ENCODE results near the gene DTHD1.

DTHD1 gene

DNA sequence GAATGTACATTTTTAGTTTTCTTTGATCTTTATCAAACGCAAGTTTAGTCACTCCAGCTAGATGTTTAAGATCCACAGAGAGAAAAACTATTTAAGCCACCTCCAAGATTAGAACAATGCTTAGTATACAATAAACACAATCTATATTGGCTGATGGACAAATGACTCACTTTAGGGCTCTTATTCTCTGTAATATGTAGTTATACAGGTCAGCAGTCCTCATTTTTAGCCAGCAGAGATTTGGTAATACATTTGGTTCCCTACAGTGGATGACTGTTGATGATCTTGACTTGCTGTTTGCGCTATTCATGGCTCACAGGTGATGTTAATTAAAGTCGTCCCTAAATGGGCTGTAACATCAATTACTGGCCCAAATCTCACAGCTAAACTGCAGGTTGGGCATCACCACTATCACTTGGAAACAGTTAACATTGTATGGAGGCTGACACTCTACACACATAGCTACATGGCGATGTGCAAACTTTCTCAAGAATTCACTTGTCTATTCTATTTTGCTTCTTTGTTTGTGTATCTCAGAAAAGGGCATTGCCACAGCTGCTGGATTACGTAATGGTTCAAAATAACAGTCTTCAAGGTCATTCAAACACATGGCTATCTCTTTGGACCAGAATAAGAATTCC, 11.8 kb upstream of the DTHD1 start:
- DNase-seq = no peak

DNA sequence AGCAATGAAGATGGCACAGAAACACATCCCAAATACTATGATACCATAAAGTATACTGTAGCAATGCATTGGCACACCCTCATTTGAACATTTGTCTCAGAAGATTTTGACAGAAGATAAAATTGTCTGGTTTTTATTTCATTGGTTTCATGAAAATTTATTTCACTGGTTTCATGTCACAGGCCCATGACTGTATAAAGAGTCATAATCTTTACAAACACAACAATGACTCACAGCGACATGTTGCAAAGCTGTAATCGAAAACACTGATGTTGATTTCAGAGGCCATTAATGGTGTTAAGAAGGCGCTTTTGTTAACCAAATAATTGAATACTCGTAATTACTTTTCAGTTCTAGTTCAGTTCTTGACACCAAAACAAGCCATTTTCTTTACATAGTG, 8.1 kb upstream of the DTHD1 start:
- DNase-seq = peak in 1 of 2 donors; percentile 17

DNA sequence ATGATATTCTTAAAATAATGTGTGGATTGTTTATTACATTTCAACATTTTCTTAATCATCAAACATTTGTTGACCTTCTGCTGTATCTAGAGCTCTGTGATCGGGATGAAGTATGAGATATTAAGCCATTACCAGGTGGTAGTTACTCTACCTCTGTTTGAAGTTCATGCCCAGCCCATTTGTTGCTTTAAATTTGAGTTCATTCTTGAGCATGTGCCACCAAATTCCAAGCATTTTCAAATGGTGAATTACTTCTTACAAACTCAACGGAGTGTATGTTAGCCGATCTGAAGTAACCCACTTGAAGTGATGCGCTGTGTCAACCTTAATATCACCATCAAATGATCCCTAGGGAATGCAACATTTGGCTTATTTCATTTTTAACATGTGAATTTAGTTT, 7.3 kb upstream of the DTHD1 start:
- no peak for DNase-seq

DNA sequence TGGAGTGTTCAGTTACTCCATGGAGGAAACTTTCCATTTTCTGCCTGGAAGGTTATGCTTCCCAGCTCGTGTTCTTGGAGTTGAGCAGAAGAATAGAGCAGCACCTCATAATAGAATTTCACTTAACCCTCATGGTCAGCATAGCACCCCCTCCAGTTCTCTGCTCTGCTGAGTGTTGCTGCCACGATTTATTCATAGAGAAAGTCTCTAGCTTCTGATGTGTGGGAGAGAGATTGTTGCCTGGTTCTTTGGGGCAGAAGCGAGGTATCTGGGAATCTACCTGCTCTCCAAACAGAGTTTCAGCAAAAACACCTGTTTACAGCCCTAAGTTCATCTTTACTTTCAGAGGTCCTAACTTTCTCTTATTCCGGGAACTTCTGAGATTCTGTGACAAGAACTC, 3.9 kb upstream of the DTHD1 start:
- DNase-seq = no peak

DNA sequence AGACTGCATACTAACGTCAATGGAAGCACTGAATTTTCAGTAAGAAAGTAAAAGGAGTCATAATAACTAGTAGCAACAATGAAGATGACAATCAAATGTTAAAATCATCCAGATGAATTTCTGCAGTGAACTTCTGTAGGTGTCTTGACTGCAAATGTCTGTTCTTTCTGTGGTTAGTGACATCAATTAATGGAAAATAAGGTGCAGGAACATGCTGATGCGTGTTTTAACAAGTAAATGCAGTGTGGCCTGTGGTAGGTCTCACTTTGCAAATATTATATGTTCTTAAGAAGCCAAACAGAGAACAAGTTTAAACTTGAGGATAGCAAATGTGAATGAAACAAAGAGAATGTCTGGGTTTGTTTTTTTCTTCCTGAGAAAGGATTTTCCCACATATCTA, 2.6 kb upstream of the DTHD1 start:
- DNase-seq = no peak

DNA sequence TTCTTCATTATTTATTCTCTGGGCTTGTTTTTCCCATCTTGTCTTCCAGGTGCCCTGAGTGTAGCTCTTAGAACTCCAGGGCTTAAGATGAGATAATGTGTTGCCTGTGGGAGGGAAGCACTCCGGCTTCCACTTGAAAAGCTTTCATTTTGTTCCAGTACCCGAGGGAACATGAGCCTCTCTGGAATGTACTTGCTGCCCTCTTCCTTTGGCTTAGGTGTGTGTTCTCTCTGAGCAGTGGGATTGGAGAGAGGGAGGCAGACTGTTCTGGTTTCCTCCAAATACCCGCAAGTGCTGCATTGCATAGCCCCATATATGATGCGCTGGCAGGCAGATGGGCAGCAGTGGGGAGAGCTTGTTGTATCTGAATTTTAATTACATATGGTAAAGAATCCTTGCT, 861 bp upstream of the DTHD1 start:
- no peak for DNase-seq

DNA sequence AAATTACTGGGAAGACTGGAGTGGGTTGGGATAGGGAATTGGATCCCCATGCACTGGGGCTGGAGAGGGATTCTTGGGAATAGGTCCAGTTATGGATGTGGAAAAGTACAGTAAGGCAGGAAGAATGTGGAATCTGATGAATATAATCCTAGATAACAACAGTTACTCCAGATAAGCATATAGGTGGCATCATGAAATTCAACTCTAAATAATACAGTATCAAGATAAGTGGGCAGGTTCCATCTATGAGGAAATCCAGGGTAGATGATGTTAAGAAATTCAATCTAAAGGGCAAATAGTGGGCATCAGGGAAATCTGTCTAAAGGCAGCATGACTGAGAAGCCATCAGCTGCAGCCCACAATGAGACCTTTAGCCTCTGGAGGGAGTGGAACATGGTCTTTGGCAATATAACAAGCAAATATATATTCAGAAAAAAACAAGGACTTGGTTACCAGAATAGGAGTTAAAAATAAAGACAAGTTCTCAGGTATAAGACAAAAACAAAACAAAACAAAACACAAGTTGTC, 1.2 kb downstream of the DTHD1 start:
- DNase-seq = peak; percentile 38 to 42

DNA sequence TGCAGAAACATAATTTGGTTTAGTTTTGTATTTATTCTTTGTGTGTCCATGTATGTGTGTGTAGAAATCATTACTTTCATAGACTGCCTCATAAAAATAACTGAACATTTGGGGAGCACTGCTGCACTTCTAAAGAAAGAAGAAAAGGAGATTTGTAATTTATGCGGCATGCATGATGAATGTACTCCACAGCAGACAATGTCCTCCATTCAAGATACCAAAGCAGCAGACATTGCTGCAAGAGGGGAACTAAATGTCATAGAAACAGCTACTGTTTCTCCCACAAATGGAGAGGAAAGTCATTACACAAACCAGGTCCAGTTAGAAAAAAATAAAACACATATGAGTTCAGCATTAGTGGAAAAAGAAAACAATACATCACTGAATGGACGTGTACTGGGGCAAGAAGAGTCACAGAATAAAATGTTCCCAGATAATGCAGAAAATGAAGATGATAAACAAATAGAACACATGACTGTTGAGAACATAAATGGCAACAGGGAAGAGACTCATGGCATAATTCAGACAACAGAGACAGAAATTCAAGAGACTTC, 2.6 kb downstream of the DTHD1 start:
- no peak for DNase-seq

DNA sequence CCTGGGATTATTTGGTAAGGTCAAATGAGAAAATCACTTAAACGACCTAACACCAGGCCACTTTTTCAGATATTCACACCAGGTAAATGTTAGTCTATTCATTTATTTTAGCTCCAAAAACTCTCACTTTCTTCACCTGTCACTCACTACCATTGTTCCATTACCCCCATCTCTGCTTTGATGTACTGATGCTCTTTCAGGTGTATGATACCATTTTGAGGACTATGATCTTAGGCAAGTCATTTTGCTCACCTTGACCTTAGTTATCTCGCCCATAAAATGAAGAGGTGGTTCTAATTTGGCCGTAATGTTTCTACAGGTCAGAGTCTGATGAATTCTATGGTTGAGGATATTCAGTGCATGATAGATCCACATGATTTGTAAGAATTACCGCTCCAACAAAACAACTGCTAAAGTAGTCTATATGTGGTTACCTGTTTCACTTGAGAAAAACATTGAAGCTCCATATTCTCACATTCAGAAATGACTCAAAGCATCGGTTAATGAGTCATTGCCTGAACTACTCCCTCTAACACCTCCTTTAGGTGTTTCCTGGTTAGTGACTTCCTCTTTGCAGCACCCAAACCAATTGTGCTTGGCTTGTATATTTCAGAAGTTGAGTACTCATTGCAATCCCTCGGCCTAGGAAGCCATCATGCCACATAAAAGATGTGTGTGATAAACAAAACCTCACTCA, 4.5 kb downstream of the DTHD1 start:
- peak; percentile 11 to 23 for DNase-seq

DNA sequence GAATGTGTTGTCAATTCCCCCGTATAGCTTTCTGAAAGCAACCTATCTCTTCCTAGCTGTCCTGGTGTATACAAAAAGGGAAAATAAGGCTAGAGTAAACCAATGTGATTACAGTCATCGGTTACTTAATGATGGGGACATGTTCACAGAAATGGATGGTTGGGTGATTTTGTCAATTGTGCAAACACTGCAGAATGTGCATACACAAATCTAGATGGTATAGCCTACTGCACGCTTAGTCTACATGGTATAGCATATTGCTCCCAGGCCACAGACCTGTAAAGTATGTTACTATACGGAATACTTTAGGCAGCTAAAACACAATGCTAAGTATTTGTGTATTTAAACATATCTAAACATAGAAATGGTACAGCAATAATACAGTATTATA, 5.1 kb downstream of the DTHD1 start:
- DNase-seq = no peak

DNA sequence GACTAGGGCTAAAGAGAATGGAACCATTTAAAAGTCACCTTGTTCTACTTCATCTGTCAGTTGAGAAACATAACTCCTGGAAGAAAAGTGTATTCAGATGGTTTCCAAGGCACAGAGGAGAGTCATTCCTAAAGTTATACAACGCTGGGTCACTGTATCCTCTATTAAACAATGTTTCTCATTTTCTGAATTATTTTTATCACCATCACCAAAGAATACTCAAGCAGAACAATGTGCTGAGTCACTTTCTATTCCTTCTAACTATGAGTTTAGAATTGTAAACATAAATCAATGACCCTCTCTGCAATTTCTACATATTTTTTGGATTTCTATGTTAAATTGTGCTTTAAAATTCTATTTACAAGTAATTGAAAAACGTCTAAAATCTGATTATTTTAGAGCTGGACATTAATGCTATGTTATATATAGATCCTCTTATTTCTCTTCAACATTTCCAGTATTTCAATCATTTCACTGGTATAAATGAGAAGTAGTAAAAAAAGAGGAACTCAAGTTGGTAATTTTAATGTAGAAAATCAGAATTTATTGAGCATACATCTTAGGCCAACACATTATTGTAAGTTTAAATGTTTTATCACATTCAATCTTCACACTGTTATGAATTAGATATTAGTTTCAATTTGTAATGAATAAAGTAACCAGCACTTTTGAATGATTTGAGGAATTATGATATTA, 7.5 kb downstream of the DTHD1 start:
- DNase-seq = peak in 1 of 2 donors; percentile 53

DNA sequence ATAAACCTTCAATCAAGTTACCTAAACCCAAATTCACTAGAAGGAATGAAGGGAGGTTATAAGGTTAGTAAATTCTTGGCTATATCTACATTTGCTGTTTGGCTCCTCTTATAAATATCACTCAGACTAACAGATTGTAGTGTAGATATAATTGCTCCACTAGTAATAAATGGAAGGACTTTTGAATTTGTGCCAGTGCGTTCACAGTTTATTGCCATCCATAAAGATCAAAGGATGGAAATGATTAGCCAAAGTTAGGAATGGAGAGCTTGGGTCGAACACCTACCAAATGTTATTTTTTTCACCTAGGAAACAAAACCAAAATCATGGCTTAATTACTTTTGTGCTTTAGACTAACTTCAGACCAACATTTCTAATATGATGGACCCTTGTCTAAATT, 9.2 kb downstream of the DTHD1 start:
- DNase-seq = no peak

DNA sequence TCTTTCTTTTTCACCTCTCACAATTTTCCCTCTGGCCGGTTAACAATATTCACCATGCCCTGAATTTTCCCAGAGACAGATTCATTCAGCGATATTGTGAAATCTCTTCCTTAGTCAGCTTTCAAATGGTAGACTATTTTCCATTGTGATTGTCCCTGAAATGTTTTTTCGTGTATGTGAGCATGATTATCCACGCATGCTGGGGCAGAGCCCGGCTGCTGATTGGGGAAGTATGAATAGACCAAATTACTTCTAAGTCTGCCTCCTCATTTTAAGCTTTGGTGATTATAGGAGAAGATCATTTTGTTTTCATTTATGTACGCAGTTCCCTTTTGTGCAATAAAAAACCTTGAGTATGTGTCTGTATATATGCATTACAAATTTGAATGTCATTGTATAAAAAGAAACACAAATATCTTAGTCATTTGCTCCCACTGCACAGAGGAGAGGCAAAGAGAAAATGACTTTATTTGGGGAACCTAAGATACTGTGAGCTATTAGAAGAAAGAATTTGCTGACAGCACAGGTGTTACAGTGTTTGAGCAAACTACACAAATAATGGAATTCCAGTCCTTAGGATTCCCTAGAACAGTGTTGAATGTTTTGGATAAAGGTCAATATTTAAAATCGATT, 11.3 kb downstream of the DTHD1 start:
- DNase-seq = no peak

DNA sequence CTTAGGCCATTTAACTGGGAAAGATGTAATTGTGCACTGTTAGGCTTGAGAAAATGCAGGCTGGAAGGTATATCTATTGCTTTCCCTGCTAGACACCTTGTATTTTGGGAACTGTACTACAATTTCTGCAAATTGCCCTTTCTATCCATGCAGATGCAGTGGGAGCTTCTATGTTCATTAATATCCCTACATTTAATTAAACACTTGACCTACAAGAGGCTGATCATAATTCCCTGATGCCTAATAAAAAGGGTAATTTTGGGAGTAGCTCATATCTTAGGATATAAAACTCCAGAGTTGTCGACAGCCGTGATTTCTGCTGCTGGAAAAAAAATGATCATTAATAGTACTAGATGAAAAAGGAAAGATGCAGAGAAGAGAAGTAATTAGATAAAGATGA, 19.7 kb downstream of the DTHD1 start:
- no peak for DNase-seq

DNA sequence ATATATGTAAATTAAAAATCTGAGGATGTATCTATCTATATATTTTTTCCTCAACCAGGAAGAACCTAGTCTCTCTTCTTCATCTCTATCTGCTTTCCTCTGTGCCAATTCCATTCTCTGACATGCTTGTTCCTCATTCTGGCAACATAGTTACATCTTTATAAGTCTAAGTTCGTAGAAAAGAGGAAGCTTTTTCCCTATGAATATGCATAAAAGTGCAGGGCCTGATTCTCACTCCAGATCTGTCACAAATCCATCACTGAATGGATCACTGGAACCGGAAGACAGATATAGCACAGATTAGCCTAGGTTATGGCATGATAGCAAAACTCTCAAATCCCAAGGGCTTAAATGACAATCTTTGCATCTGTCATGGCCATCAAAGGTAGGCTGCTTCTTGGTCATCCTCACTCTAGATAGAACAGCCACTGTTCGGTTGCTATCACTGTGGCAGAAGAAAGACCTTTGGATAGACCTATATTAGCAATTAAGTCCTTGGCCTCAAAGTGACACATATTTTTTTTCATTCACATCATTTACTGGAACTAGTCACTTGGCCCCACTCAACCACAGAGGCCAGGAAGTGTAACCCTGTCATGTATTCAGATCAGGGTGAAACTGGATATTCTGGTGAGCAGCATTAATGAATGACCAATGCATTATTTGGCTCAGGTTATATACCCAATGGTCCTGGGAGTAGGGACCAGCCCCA, 22.2 kb downstream of the DTHD1 start:
- DNase-seq = peak; percentile 66 to 88

DNA sequence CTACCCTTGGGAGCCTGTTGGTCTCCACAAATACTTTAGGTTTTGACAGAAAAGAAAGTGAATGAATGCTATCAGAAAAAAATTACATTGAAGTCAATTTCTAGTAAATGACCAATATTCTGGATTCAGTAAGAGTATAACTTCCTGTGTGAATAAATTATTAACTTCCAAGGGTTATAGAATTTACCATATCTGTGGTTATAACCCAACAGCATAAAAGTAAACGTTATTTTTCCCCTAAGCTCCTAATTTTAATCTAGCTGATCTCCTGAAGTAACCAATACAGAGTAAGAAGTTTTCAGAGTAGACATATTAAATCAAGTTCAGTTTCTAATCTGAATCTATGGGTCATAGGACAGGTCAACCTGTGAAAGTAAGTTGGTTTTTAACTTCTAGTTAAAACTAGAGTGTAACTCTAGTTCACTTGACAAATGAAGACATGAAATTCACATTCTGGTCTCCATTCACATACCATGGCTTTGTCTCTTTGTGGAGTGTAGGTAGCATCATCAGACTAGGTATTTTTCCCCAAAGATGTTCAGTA, 22.8 kb downstream of the DTHD1 start:
- DNase-seq = no peak

DNA sequence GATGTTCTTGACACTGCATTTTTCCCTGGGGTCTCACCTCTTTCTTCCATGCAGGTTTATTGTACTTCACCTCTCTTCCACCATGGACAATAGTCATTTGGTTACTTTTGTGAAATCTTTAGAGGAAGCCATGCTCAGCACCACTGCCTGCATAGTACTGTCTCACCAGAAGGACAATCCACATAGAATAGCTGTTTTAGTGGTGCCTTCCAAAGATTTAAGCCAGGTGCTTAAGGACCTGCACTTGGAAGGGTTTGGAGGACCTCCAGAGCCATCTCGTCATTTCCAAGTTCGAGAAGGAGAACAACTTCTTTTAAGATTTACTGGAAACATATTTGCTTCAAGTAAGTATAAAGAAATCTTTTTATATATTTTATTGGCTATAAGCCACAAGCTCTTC, 26.7 kb downstream of the DTHD1 start:
- no peak for DNase-seq

DNA sequence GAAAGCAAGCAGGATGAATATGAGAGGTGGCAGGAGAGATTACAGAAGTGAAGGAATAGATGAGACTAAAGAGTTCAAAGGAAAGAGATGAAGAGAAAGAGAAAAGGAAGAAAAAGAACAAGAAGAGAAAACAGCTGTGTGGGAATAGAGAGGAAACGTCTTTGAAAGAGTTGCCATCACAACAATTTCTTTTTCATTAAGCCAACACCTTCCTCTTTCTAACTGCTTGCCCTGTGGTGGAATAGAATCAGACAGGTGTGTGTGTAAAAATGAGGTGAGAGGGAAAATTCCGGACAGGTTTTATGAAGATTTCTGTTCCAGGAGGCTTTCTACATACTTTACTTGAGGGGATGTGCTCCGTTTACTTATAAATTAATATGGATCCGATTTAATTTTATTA, 28.8 kb downstream of the DTHD1 start:
- DNase-seq = no peak

DNA sequence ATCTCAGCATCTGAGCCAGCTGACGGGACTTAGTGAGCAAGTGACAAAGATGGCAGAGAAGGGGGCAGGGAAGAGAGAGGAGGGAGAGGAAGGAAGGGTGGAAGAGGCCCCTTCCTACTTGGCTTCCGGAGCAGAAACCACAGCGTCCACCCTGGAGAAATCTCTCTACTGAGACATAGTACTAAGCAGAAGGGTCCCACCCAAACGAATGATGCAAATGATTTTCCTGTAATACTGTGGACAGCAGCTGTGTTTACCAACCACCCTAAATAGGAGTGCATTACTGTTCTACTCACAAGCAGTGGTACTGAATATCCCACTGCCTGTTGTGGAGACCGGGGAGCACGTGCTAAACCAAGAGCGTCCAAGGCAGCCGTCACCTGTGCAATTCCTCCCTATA, 29.4 kb downstream of the DTHD1 start:
- peak; percentile 45 to 88 for DNase-seq

DNA sequence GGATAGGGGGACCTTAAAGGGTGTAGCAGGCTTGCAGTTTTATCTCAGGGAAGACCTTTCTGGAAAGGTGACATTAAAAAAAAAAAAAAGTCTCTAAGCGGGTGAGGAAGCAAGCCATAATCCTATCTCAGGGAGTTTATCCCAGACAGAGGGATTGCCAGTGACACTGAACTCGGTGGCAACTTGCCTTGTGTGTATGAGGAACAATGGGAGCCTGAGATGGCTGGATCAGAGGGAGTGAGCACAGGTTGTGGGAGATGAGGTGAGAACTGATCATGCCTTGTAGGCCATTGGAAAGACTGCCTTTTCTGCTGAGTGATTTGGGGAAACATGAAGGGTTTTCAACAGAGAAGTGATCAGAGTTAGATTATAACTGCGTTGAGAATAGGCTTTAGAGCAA, 31.1 kb downstream of the DTHD1 start:
- DNase-seq = no peak

DNA sequence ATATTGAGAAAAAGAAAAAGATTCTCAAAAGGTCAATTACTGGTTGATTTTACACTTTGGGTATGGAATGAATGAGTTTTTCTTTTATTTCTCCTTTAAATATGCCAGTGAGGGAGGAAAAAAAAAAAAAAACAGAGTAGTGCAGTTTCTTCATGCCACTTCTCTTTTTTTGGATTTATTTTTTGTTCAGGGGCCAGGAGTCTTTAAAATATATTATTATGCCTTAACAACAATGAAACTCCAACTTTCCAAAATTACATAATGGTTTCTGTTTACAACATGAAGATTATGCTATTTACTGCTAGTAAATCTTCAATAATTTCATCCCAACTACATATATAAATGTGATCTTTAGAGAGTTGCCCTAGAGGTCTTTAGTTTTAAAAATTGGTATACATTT, 31.9 kb downstream of the DTHD1 start:
- DNase-seq = peak in 1 of 2 donors; percentile 49

DNA sequence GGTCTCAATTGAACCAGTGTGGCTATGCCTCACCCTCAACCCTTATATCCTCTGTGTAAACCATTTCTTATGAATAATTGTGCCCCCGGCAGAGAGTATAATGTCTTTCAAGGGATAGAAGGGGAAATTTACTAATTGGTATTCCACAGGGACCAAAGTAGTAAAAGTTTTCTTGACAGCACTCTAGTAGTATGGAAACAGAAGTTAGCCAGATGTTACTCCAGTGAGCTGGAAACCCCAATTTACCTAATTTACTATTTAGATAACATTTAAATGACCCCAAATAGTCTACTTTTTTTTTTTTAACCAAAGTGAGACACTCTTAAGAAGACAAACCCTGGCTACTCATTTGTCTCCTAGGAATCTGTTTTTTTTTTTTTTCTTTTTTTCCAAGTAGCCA, 32.3 kb downstream of the DTHD1 start:
- DNase-seq = no peak
